Measurements from ENCODE around the gene EPYC.

DNA sequence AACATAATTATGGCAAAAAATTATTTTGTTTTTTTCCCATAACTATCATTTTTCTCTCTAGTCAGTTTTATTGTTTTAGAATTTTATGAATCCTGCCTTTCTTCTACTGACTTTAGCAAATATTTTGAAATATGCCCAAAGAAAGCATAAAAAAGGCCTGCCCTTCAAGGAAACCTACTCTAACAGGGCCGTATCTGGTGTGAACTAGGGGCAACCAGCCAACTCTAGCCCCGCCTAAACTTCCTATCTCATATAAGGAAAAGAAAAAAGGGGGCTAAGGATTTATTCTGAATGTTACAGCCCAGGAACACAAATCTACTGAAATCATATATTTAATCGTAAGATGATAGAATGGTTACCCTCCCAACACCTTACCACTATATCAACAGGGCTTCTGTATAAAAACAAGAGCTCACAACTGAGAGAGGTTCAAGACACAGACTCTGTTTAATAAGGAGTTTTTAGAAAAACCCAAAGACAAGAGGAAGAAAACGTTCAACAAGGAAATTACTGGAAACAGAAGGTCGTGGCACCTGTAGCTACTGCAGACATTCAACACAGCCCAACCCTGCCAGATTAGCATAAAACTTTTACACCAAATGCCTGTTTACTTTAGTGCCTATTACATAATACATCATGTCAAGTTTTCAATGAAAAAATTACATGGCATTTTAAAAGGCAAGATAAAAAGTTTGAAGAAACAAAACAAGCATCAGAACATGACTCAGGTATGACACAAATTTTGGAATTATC is 12.9 kb upstream of the EPYC start:
- TF ChIP-seq, protein P1, sequence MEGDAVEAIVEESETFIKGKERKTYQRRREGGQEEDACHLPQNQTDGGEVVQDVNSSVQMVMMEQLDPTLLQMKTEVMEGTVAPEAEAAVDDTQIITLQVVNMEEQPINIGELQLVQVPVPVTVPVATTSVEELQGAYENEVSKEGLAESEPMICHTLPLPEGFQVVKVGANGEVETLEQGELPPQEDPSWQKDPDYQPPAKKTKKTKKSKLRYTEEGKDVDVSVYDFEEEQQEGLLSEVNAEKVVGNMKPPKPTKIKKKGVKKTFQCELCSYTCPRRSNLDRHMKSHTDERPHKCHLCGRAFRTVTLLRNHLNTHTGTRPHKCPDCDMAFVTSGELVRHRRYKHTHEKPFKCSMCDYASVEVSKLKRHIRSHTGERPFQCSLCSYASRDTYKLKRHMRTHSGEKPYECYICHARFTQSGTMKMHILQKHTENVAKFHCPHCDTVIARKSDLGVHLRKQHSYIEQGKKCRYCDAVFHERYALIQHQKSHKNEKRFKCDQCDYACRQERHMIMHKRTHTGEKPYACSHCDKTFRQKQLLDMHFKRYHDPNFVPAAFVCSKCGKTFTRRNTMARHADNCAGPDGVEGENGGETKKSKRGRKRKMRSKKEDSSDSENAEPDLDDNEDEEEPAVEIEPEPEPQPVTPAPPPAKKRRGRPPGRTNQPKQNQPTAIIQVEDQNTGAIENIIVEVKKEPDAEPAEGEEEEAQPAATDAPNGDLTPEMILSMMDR (conservative IDR thresholded peaks at IDR 0.05; ENCODE audit: low read length), result no peak
- no peak for TF ChIP-seq EZH2phosphoT487 (IDR thresholded peaks at IDR 0.05; ENCODE audit: borderline replicate concordance, low read depth, low read length)

Measured in OCI-LY7 (cell line).